Stimulated activated CD8-positive, alpha-beta memory T cell treated with anti-CD3 and anti-CD28 coated beads, Interleukin-15, amount 100 ng/mL, for 48 hours (primary cell): ENCODE results near the gene SYT2.

Source experiments
- DNase-seq, 2 donors: peaks; one replicate each; pipeline ENCODE4 v3.0.0-alpha.2; 2020; ENCODE audit warnings: low read depth in 2 of 2

SYT2 gene

DNA sequence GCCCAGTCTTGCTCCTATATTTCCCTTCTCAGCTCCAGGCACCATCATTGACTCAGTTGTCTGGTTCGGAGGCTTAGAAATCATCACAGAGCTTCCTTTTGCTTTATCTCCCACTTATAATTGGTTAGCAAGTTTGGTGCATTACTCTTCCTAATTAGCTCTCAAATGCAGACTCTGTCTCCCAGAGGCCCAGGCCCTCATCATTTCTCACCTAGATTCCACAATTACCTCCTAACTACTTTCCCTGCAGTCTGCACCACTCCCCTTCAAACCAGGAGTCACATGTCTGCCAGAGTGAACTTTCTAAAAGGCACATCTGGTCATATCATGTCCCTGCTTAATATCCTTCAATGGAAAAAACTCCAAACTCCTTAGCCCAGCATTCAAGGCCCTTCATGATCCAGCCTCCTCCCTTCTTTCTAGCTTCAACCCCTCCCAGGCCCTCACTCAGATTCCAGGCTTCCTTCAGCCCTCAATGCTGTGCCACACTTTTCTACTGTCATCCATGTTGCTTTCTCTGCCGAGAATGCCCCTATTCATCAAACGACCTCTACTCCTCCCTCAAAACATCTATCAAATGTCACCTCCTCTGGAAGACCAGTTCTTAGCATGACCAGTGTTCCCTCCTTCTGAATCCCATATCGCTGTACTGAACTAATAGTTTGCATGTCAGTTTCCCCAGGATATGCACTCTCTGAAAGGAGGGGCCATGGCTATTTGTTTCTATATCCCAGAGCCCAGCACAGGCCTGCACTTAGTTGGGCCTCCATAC lies 30.7 kb downstream of the SYT2 start:
- no peak for DNase-seq

DNA sequence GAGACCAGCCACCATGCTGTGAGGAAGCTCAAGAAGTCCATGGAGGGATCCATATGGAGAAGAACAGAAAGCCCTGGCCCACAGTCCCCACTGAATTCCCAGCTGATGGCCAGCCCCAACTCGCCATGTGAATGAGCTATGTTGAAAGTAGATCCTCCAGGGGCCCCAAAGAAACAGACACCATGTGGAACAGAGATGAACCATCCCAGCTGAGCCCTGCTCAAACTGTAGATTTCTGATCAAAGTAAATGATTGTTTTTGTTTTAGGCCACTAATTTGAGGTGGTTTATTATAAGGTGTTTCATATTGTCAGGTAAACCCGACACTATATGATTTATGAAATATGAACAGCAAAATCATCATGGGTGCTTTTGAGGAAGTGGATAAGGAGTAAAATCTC lies 32.8 kb downstream of the SYT2 start:
- no peak for DNase-seq

DNA sequence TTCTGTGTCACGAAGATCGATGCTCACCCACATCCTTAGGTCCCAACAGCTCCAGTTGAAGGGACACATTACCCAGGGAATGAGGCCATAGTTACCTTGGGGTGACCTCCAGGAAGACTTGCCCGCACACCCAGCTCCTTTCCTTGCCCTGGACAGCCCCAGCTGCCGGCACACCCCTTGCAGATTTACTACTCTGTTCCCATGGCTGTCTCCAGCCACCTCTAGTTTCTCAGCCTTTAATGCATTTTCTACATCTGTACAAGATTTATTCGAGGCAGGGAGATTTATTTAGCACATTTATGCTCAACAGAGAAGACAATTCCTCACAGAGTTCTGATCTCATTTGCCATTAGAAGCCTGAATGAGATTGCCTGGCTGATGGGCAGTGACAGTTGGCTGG lies 36.7 kb downstream of the SYT2 start:
- DNase-seq, result no peak

DNA sequence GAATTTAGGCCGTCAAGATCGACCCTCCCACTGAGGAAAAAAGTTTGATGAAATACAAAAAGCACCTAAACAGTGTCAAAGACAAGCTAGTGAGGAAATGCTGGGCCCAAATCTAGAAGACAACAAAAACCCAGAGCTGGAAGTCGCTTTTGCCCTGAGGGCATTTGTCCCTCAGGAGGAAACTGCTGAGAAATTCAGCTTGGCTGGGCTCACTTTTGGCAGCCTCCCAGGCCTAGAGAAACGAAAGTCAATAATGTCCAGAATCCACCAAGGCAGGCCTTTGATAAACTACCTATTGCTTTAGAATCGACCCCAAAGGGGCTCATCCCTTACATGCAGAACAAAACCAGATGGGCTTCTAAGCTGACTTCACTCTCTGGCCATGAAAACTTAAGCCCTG lies 38.9 kb downstream of the SYT2 start:
- DNase-seq, result no peak

DNA sequence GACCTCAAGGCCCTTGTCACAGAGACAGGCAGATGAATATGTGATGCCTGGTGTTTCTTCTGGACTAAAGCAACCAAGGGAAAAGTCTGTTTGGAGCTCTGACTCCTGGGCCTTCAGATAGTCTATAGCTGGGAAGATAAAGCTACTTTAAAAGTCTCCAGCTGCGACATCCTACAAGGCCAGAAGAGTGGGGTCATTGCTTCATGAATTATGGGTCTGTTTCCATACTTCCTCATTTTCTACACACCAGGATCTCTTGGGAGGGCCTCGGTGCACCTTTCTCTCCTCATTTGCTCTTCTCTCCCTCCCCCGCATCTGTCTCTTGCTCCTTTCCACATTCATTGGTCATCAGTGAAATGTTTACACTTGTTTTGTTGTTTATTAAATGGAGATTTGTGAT lies 44.8 kb downstream of the SYT2 start:
- no peak for DNase-seq

DNA sequence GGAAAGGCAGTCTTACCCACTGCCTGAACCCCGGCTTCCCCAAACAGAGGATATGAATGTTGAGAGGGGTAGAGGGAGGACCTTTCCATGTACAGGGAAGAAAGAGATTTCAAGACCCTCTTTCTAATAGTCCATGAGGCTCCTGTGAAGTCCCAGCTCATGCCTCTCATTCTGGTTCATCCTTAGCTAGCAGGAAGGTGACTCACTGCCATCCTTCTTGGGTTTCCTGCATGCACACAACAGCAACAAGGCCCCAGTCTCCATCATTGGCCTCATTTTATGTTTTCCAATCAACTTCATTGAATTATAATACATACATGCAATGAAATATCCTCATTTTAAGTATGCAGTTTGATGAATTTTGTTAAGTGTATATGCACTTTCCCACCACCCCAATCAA lies 46.2 kb downstream of the SYT2 start:
- DNase-seq, result no peak

DNA sequence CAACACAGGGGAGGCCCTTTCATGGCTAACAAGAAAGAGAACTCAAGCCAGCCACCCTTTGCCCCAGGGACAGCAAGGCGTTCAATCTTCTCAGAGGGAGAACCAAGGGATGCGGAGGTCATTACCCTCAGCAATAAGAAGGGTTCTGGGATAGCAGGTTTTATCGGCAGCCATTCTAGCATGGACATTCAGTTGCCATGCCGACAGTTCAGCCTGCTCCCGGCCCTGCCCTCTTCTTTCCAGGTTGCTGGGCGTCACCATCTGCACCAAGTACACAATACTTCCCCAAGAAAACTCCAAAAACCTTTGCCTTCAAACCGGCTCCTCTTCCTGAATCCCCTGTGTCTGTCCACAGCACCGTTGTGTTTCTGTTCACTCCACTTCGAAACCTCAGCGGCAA lies 47.1 kb downstream of the SYT2 start:
- no peak for DNase-seq

DNA sequence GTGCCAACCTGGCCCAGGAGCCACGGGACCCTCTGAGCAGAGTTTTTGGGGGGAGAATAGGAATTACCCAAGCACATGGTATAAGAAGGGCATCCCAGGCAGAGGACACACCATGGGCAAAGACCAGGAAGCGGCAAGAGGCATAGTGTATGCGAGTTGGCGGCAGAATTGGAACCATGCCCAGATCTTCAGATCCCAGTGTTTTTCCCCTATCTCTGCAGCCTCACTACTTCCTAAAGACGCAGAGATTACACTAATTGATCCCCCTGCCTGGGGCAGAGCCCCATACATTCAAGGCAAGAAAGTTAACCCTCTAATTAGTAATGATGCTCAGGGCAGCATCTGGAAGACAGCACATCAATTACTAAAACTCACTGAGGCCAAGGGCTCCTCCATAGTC lies 48.2 kb downstream of the SYT2 start:
- DNase-seq, result no peak

DNA sequence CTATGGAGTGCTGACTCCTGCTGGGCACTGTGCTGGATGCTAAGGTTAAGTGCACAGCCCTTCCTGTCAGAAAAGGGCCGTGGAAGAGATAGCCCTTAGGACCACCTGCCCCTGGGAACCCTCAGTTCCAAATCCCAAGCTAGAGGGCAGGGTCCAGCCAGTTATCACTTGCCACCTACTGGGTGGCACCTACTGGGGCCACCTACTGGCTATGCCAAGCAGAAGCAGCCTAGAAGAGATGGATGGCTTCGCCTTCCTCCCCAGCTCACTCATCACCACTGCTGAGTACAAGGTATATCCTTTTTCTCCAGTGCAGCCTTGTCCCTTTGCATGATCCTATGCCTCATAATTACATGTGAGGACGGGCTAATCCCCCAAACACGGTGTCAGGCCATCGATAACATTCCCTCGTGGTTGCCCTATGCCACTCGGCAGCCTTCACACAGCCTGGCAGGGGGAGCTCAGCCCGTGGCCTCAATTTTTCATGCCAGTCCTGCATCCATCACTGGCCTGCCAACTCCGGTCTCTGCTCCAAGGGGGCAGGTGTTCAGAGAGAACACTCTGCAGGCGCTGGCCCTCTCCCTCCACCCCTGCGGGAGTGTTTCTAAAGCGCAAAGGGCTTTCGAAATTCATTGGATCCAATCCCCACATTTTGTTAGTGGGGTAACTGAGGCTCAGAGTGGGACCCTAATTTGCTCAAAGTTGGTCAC lies 49.0 kb downstream of the SYT2 start:
- no peak for DNase-seq

DNA sequence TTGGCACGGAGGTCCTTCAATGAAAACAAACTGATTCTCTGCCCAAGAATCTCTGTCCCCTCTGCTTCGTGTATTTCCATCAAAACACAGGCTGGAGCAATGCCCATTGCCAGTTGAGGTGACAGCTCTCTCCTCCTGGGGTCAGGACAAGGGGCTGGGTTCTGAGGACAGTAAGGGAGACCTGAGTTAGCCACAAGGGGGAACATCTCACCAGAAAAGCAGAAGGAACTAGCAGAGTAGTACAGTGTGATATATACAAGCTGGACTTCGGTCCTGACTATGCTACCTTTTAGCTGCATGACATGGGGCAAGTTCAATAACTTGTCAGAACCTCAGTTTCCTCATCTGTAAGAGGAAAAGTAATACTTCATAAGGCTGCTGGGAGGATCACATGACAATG lies 50.3 kb downstream of the SYT2 start:
- DNase-seq, result no peak

DNA sequence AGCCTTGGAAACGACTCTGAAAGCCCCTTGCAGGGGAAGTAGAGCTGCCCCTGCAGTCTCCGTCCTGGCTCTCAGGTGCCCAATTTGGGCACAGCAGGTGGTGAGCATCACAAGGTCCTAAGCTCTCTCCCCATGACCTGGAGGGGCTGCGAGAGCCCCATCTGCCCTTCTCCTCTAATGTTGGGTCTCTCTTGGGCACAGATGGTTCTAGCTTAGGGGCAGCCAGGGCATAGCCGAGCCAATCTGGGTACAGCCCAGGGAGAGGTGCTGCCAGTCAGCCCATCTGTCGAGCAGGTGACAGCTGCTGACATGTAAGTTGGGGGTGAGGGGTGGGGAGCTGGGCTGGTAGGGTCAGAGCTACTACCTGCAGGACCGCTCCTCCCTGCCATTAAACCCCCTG lies 50.7 kb downstream of the SYT2 start:
- DNase-seq, result no peak

DNA sequence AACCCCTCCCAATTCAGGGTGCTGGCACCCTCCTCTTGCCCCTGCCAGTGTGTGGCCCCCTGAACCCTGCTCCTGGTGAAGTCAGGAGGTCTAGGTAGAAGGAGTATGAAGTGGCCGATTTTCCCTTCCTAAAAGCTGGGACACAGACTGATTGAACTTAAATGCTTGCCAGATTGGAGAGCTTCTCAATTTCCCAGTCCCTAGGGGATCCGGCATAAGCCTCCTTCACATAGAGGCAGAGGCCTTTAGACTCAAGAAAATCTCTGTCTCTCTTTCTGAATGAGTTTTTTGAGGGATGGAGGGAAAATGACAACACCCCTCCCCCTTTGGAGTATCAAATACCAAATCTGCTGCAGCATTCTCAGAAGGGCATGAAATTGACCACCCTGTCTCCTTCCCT lies 51.5 kb downstream of the SYT2 start:
- DNase-seq, result no peak

DNA sequence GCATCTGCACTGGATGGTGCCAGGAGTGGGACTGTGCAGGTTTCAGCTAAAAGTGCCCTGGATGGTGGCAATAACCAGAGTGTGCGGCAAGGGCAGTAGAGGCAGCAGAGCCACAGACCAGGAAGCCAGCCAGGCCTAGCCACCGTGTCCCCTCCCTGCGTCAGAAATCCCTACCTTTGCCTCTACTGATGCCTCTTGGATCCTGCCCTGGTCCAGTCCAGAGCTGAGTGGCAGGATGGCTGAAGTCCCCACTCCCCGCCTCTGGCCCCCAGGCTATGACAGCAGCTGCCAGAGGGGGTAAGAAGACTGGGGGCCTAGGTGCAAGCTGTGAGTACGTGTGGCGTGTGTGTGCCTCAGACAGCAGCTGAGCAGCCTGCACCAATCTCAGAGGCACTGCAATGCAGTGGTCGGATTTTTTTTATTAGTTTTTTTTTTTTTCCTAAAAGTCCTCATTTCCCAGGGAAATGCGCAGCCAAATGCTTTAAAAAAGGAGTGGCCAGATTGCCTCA lies 51.9 kb downstream of the SYT2 start:
- DNase-seq, result no peak

DNA sequence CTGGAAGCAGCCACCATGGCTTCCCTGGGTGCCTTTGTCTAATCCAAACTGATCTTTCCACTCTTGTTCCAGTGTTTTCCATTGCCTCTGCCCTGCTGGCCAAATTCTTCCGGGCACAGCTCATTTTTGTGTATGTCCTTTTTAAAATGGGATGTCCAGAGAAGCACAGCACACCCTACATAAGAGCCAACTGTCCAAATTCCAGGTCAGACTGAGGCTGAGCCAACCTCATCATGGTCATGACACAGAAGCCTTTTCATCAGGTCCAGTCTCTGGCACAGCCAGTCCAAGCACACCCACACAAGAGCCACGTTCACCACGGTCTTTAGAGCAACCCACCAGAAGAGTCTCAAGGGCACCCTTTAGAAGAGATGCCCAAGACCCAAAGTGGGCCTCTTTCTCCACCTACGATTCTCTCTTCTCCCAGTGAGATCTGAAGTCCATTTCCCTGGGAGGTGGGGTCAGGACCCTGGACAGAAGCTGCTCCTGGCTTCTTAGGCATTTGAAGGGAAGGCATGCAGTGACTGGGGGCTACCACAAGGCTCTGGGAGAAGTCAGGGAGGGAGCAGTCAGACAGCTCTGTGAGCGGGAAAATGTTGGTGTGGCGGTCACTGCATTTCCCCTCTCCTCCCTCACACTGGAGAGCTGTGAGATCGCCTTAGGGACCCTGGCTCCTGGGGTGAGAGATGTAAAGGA lies 53.2 kb downstream of the SYT2 start:
- DNase-seq, result no peak

DNA sequence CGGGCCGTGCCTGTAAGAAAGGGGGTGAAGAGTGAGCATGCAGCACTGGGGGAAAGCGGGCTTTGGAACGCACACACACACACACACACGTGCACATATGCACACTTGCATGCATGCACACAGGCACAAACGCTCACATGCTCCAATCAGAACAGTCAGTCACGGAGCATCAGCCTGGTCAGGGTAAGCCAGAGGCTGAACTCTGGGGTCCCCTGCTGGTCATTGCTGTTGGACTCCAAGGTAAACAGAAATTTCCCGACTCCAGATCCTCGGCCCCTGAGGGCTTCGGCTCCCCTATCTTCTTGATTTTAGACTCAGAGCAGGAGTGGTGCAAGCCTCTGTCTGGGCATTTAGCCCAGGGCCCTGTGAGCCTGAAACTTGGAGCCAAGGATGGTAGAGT lies 54.2 kb downstream of the SYT2 start:
- no peak for DNase-seq

DNA sequence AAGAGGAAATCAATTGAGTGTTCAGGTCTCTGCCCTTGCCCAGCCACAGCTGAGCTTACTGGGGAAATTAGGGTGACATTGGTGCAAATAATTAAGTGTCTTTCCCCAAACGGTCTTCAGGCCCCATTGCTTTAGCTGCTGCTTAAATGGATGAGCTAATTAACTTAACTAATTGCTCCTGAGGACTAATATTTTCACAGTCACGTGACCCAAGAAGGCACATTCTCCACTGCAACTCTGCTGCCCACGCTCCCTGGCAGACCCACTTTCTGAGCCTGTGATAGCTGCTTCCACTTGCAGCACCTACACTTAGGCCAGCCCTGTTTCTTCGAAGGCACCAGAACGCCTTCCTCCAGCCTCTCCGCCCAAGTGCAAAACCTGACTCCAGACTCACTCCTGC lies 56.2 kb downstream of the SYT2 start:
- DNase-seq, result no peak

DNA sequence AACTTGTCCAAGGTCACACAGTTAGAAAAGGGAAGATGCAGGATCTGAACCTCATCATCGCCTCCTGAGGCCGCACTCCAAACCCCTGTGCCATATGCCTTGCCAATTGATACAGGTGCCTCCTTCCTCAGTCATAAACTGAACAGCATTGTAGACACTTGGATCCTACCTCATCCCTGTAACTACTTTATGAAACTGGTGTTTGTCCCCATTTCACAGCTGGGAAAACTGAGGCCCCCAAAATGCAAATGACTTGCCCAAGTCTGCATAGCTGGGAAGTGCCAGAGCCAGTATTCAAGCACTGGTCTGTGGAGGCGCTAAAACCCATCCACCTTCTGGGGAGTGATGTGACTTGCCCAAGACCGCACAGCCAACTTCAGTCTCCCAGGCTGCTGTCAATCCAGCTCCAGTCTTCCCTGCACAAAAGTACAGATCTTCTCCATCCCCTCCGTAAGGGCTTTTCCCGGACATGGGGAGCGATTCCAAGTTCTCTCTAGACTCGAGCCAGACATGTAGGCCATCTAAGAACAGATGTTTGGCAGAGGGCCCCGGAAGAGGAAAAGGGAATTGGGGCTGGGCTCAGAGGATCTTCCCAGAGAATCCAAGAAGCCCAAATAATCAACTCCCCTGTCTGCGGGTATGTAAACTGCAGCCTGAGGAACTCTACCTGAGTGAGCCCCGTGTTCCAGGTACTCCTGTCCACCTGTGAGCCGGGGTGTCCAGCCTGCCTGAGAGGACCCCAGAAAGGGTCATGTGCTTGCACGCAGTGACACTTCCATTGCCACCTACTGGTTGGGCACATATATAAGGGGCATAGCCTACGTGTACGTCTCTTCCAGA lies 60.5 kb downstream of the SYT2 start:
- DNase-seq, result no peak

DNA sequence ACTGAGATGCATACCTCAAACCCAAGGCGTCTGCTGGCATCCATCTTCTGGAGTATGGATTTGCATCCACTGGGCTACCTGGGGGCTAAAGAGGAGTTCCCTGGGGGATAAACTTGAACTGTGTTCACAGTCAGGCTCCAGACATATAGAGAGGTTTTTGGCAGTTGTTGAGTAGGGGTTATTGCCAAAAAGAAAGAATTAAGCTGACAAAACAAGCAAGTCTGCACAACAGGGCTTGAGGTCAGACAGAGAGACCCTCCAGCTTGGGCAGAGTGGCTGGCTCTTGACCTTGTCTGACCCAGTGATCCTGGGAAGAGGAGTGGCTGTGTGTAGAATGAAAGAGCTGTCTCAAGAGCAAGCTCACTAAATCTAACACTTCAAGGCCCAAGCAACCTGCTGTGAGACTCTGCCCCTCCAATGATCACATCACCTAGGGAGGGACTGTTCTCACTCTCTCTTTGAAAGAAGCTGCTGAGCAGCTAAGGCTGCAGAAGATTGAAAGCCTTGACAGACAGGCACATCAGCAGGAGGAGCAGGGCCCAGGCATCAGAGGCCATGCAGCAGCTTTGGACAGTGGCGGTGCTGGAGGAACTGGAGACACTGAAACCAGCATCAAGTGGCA lies 61.5 kb downstream of the SYT2 start:
- no peak for DNase-seq

DNA sequence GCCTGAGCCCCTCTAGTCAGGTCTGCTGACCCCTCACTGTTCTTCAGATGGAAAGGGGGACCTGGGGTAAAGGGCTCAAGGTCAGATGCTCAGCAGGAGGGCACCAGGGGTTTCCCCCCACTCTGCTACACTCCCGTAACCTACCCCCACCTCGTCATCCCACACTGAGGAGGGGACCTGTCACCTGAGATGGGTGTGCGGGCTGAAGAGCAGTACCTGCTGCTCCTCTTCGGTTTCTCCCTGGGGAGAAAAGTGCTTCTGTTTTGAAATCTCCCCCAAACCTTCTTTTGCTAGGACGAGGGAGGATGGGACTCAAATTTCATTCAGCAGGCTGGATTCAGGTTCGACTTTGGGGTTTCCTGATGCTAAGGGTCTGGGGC lies 65.2 kb downstream of the SYT2 start:
- no peak for DNase-seq

DNA sequence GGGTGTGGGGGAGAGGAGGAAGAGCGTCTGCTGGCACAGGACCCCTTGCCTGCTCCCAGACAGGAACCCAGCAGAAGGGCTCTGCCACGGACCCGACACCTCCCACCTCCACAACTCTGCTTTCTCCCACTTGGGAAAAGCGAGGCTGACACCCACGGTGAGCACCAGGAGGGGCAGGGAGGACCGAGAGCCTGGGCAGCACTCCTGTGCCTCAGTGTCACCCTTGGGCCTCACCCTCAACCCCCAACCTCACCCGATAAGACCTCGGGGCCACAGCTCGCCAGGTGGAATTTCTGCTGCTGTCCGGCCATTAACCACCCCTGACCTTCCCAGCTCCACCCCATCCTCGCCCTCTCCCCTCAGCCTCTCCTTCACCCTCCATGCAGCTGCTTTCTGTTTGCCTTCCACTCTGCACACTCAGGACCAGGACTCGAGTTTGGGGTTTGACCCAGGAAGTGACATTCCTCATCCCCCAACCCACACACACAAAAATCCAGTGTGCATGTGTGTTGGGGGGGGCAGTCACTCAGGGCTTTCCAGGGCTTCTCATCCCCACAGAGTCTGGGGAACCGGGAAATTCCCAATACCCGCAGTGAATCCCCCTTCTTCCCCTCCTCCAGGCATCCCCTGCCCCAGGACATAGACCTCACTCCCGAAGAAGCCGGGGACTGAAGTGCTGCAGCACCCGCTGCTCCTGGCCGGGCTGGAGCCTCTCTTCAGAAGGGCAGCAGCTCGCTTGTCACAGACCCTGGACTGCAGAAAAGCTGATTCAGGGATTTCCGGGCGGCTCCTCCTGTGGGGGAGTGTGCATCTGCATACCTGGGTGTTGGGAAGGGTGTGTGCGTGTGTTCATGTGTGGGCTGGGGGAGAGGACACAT lies 65.8 kb downstream of the SYT2 start:
- DNase-seq, result no peak
